ENCODE data around the gene CNOT6. TPM values are rescaled to one million over a fixed set of nuclear protein-coding genes. Genes with fewer than 3 reads are reported as not detected.
A peak's percentile ranks its signal among the peaks of the same experiment; 100 is the strongest.

Gene CNOT6
- total RNA-seq, 6 donors from 2014 or later, result 9.7 to 27.8 (median 18.2) TPM

- no peaks in the 10 kb centered on the region for H3K27me3 ChIP-seq
- no peak for ATAC-seq (ENCODE audit: low FRiP score in 2 of 2)
- peak in 1 of 2 donors; percentile 84 for DNase-seq
- no peak overlapping the region for H3K4me3 ChIP-seq
- peaks cover 0 to 10% (median 2%) of the 10 kb centered on the region in 4 donors for H3K4me1 ChIP-seq
- 94 to 96% methylated on average over 16 to 18 of the region's 19 CpGs for WGBS, 2 donors
- H3K9me3 ChIP-seq, result no peaks in the 10 kb centered on the region
- H3K27ac ChIP-seq, result no peak overlapping the region
- no peak for TF ChIP-seq POLR2AphosphoS5 (IDR thresholded peaks at IDR 0.05)
- no peaks in the 10 kb centered on the region for H3K36me3 ChIP-seq
These were observed 109.0 kb downstream of the CNOT6 start for GRCh38 chr5:180603076-180603594.

GRCh38 chr5:180604271-180604670 lies 110.1 kb downstream of the CNOT6 start:
- Histone ChIP-seq H3K4me1 (peaks cover 0 to 12% (median 2%) of the 10 kb centered on the region in 4 donors), H3K4me3 (no peak overlapping the region), H3K36me3 (peaks cover 0 to 4% (median 0%) of the 10 kb centered on the region in 4 donors), H3K9me3 (no peaks in the 10 kb centered on the region), H3K27me3 (no peaks in the 10 kb centered on the region), H3K27ac (no peak overlapping the region)
- no peak for DNase-seq
- no peak for TF ChIP-seq POLR2A (IDR thresholded peaks at IDR 0.05)
- TF ChIP-seq CTCF (IDR thresholded peaks at IDR 0.05), result no peak
- no peak for TF ChIP-seq EP300 (IDR thresholded peaks at IDR 0.05)
- TF ChIP-seq POLR2AphosphoS5 (IDR thresholded peaks at IDR 0.05), result no peak
- no peak for ATAC-seq (ENCODE audit: low FRiP score in 2 of 2)
- 84 to 86% methylated on average over 13 of the region's 13 CpGs for WGBS, 2 donors

GRCh38 chr5:180605554-180606214 lies 111.5 kb downstream of the CNOT6 start:
- DNase-seq (peak in 1 of 2 donors; percentile 69), ATAC-seq (ENCODE audit: low FRiP score in 2 of 2) (peak; percentile 34 to 62)
- TF ChIP-seq POLR2AphosphoS5 (IDR thresholded peaks at IDR 0.05) (no peak), CTCF (IDR thresholded peaks at IDR 0.05) (peak; percentile 53 to 77 (median 68))
- Histone ChIP-seq H3K27me3 (no peaks in the 10 kb centered on the region), H3K36me3 (peaks cover 0 to 8% (median 0%) of the 10 kb centered on the region in 4 donors), H3K4me3 (no peak overlapping the region), H3K4me1 (peaks cover 0 to 7% (median 0%) of the 10 kb centered on the region in 4 donors), H3K27ac (no peak overlapping the region), H3K9me3 (no peaks in the 10 kb centered on the region)
- 49 to 58% methylated on average over 7 to 11 of the region's 11 CpGs for WGBS, 2 donors

- Histone ChIP-seq H3K27ac (no peak overlapping the region), H3K36me3 (peaks cover 0 to 12% (median 0%) of the 10 kb centered on the region in 4 donors), H3K4me1 (peaks cover 0 to 3% (median 0%) of the 10 kb centered on the region in 4 donors), H3K4me3 (no peak overlapping the region), H3K9me3 (no peaks in the 10 kb centered on the region), H3K27me3 (no peaks in the 10 kb centered on the region)
- ATAC-seq (ENCODE audit: low FRiP score in 2 of 2) (no peak), DNase-seq (peak in 1 of 2 donors; percentile 45)
- TF ChIP-seq POLR2A (IDR thresholded peaks at IDR 0.05) (no peak), EP300 (IDR thresholded peaks at IDR 0.05) (no peak), POLR2AphosphoS5 (IDR thresholded peaks at IDR 0.05) (no peak), CTCF (IDR thresholded peaks at IDR 0.05) (peak in 1 of 6 experiments; percentile 1)
- 88 to 90% methylated on average over 19 to 21 of the region's 21 CpGs for WGBS, 2 donors
These were observed 112.1 kb downstream of the CNOT6 start for GRCh38 chr5:180606215-180606785.

- peak in 1 of 2 donors; percentile 88 for DNase-seq
- H3K27me3 ChIP-seq, result no peaks in the 10 kb centered on the region
These were observed 113.8 kb downstream of the CNOT6 start for GRCh38 chr5:180607861-180608571.

More at GRCh38 chr5:180607861-180608571, 113.8 kb downstream of the CNOT6 start:
- no peaks in the 10 kb centered on the region for H3K9me3 ChIP-seq
- H3K27ac ChIP-seq, result peak overlapping the region in 2 of 4 donors; percentile 8 to 35
- TF ChIP-seq POLR2AphosphoS5 (IDR thresholded peaks at IDR 0.05), result peak in 1 of 2 donors; percentile 59
- TF ChIP-seq POLR2A (IDR thresholded peaks at IDR 0.05), result no peak
- TF ChIP-seq EP300 (IDR thresholded peaks at IDR 0.05), result peak in 1 of 4 donors; percentile 89
- 55 to 59% methylated on average over 18 of the region's 18 CpGs for WGBS, 2 donors
- peaks cover 0 to 16% (median 0%) of the 10 kb centered on the region in 4 donors for H3K36me3 ChIP-seq
- H3K4me3 ChIP-seq, result no peak overlapping the region
- no peak for ATAC-seq (ENCODE audit: low FRiP score in 2 of 2)
- peaks cover 0 to 3% (median 0%) of the 10 kb centered on the region in 4 donors for H3K4me1 ChIP-seq

Data from upper lobe of left lung (tissue), 6 donors.